Small intestine (tissue), 7 donors: ENCODE results near the gene YIF1A. TPM values are rescaled to one million over a fixed set of nuclear protein-coding genes. Genes with fewer than 3 reads are reported as not detected.
A peak's percentile ranks its signal among the peaks of the same experiment; 100 is the strongest.

Experiments used
- DNase-seq, 2 donors: peaks; one replicate each; pipeline versions ENCODE4 v3.0.0 to v3.0.0-alpha.2; 2013
- FAIRE-seq: peaks from 2 replicates; lab custom pipeline; 2012; peaks lifted over from hg19 to GRCh38; lab: Jason Lieb, UNC
- H3K27ac ChIP-seq, 3 donors: one replicate each; pipeline ENCODE4 v1.5.1; 2013; ENCODE audit warnings: low read length in 2 of 3, mild to moderate bottlenecking in 2 of 3, control low read depth in 1 of 3, inconsistent platforms in 1 of 3, low read depth in 1 of 3, moderate library complexity in 1 of 3
- H3K27me3 ChIP-seq, 3 donors: one replicate each; pipeline ENCODE4 v1.6.1; 2013; ENCODE audit warnings: low read length in 3 of 3, inconsistent platforms in 1 of 3; ENCODE audit not compliant: control insufficient read depth in 3 of 3, insufficient read depth in 3 of 3
- H3K36me3 ChIP-seq, 3 donors: one replicate each; pipeline ENCODE4 v1.6.1; 2013; ENCODE audit warnings: low read length in 3 of 3, inconsistent platforms in 1 of 3, low read depth in 1 of 3, mild to moderate bottlenecking in 1 of 3, moderate library complexity in 1 of 3; ENCODE audit not compliant: control insufficient read depth in 3 of 3, insufficient read depth in 2 of 3
- H3K4me1 ChIP-seq, 3 donors: one replicate each; pipeline ENCODE4 v1.6.1; 2013; ENCODE audit warnings: low read length in 2 of 3, inconsistent platforms in 1 of 3, low read depth in 1 of 3, mild to moderate bottlenecking in 1 of 3, moderate library complexity in 1 of 3; ENCODE audit not compliant: control insufficient read depth in 3 of 3, insufficient read depth in 2 of 3
- H3K4me3 ChIP-seq, 3 donors: one replicate each; pipeline ENCODE4 v1.5.1; 2013; ENCODE audit warnings: low read length in 3 of 3, control low read depth in 1 of 3, inconsistent platforms in 1 of 3, low read depth in 1 of 3, mild to moderate bottlenecking in 1 of 3, moderate library complexity in 1 of 3
- H3K9me3 ChIP-seq, 2 donors: one replicate each; pipeline ENCODE4 v1.6.1; 2013; ENCODE audit warnings: low read depth in 1 of 2, low read length in 1 of 2; ENCODE audit not compliant: control insufficient read depth in 2 of 2, insufficient read depth in 1 of 2
- WGBS, 3 donors: extraction: QIAGEN DNeasy Blood & Tissue Kit; methylation state at CpG; one replicate each; pipeline ENCODE4 v1.1.7; 2013; 5-methylcytosine and 5-hydroxymethylcytosine counted together
- polyA plus RNA-seq, 4 donors: library from polyadenylated mRNA; stranded (reverse) in 3 of 4; unstranded in 1 of 4; fragments of 200-250 nt in 3 of 4; fragments of 120-200 nt in 1 of 4; gene quantifications; one replicate each; pipeline versions ENCODE4 v1.2.1 to v1.2.3, GENCODE V29; 2013
- donor health status: healthy with polysubstance abuse.
- donor health status: control.
- donor health status: control.
- donor health status: Bipolar disorder and iron deficiency.
- donor health status: healthy.

The YIF1A gene
- polyA plus RNA-seq, 4 donors: 102 to 144 (median 135) TPM

DNA sequence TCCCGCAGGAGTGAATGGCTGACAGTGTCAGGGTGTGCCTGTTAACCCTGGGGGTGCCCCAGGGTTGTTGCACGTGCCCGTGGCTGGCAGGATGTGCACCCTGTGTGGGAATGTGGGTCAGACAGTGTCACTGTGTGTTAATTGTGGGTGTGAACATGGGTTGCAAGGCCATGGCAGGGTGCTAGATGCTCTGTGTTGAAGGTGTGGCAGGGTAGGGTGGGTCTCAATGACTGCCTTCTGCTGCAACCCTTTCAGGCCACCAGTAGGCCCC is 39.0 kb upstream of the YIF1A start:
- 42 to 57% (median 51%) methylated on average over 3 of the region's 3 CpGs for WGBS, 3 donors
- peaks cover 0 to 18% (median 0%) of the 10 kb centered on the region in 3 donors for H3K36me3 ChIP-seq
- H3K4me3 ChIP-seq: no peak overlapping the region
- no peaks in the 10 kb centered on the region for H3K9me3 ChIP-seq
- H3K27ac ChIP-seq: peak overlapping the region in 1 of 3 donors; percentile 9
- H3K4me1 ChIP-seq: peaks cover 0 to 15% (median 0%) of the 10 kb centered on the region in 3 donors
- FAIRE-seq: no peak
- DNase-seq: no peak
- no peaks in the 10 kb centered on the region for H3K27me3 ChIP-seq

DNA sequence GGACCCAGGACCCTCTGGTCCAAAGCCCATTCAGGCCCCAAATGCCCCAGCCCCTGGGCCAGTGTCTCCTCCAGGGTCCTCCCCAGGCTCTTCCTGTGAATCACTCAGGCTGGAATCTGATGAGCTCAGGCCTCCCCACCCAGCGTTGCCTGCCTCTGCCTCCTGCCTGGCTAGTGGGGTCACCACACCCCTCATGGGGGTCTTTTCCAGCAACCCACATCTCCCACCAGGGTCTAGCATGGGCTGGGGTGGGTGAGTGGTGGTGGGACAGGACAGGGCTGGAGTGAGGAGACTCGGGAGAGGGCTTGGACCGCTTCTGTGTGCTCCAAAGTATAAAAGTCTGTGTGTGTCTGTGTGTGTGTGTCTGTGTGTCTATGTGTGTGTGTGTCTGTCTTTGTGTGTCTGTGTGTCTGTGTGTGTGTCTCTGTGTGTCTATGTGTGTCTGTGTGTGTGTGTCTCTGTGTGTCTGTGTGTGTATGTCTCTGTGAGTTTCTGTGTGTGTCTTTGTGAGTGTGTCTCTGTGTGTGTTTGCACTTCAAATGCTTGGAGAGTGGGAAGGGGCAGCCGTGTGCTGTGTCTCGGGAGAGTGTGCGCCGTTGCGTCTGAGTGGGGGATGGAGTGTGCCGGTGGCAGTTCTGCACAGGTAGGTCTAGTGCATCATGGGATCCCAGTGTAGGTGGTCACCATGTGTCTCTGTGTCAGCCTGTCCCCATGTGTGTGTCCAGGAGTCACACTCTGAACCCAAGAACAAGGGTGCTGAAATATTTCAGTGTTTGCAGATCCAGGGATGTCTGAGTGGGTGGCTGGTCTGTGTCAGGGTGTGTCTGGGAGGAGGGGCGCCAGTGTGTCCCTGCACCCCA is 38.5 kb upstream of the YIF1A start:
- no peaks in the 10 kb centered on the region for H3K27me3 ChIP-seq
- H3K9me3 ChIP-seq: no peaks in the 10 kb centered on the region
- no peak for DNase-seq
- FAIRE-seq: no peak
- H3K36me3 ChIP-seq: peaks cover 0 to 12% (median 0%) of the 10 kb centered on the region in 3 donors
- no peak overlapping the region for H3K4me3 ChIP-seq
- H3K27ac ChIP-seq: peak overlapping the region in 2 of 3 donors; percentile 9 to 38
- 79 to 86% (median 83%) methylated on average over 10 of the region's 10 CpGs for WGBS, 3 donors
- H3K4me1 ChIP-seq: peaks cover 0 to 15% (median 0%) of the 10 kb centered on the region in 3 donors

DNA sequence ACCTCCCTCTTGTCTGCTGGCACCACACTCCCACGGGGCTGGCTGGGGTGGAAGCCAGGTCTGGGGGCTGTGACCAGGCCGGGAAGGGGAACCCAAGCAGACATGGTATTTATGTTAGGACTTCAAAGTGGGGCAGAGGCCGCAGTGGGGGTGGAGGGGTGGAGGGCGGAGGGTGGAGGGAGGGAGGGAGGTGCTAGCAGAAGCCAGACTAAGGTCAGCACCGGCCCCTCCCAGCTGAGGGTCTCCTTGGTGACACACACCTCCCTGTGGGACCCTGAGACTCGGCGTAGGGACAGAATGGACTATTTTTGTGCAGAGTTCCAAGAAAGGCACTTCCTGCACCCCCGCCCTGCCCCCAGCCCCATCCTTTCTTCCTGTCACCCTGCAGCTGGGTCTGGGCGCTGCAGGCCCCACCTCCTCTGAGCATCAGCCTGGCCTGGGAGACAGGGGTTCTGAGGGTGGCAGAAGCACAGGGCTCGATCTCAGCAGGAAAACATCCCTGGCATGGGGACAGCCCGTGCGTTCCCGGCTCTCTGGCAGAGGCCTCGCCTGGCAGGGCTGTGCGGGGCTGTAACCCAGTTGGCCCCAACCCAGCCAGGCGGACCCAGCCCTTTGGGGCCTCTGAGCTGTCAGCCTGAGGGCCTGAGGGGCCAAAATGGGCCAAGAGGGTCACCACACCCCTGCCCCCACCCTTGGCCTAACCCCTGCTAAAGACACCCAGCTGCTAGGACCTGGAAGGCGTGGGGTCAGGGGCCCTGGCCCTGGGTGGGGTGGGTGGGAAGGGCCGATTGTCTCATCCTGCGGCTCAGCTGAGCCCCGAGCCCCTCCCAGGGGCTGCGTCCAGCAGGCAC is 37.5 kb upstream of the YIF1A start:
- Histone ChIP-seq H3K36me3 (peaks cover 0 to 3% (median 0%) of the 10 kb centered on the region in 3 donors), H3K4me1 (peaks cover 0 to 15% (median 0%) of the 10 kb centered on the region in 3 donors), H3K27ac (peak overlapping the region; percentile 5 to 71 (median 38)), H3K27me3 (no peaks in the 10 kb centered on the region), H3K4me3 (no peak overlapping the region), H3K9me3 (no peaks in the 10 kb centered on the region)
- DNase-seq: peak in 1 of 2 donors; percentile 29
- 43 to 64% (median 55%) methylated on average over 18 to 21 of the region's 21 CpGs for WGBS, 3 donors
- FAIRE-seq: no peak

DNA sequence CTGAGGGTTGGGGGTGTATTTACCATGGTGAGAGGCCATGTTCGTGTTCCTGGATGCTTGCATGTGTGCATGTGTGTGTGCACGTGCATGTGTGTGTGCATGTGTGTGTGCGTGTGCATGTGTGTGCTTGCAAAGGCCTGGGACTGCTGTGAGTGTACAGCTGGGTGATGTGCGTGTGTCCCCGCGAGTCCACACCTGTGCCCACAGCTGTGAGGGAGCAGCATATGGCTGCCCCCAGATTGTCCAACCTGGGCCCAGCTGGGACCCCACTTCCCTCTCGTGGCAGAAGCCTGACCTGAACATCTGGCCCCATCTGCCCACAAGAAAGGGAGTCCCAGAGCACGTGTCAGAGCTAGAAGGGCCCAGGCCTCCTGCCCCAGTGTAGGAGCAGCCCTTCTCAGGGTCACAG is 36.3 kb upstream of the YIF1A start:
- H3K27ac ChIP-seq: peak overlapping the region in 1 of 3 donors; percentile 36
- FAIRE-seq: no peak
- peaks cover 0 to 15% (median 0%) of the 10 kb centered on the region in 3 donors for H3K4me1 ChIP-seq

GRCh38 chr11:66324664-66325063 is 35.7 kb upstream of the YIF1A start:
- H3K9me3 ChIP-seq: peaks cover 0 to under 1% of the 10 kb centered on the region in 2 donors
- H3K27ac ChIP-seq: no peak overlapping the region
- no peak for FAIRE-seq
- H3K36me3 ChIP-seq: no peaks in the 10 kb centered on the region
- no peak overlapping the region for H3K4me3 ChIP-seq
- H3K27me3 ChIP-seq: no peaks in the 10 kb centered on the region
- no peak for DNase-seq
- 71 to 81% (median 75%) methylated on average over 9 to 10 of the region's 10 CpGs for WGBS, 3 donors
- peaks cover 0 to 15% (median 0%) of the 10 kb centered on the region in 3 donors for H3K4me1 ChIP-seq

More for the DNA sequence above, 36.3 kb upstream of the YIF1A start:
- Histone ChIP-seq H3K4me3 (no peak overlapping the region), H3K9me3 (no peaks in the 10 kb centered on the region), H3K36me3 (no peaks in the 10 kb centered on the region), H3K27me3 (no peaks in the 10 kb centered on the region)
- 78 to 84% (median 82%) methylated on average over 8 of the region's 8 CpGs for WGBS, 3 donors
- DNase-seq: no peak

- DNase-seq: no peak
- H3K27ac ChIP-seq: no peak overlapping the region
- H3K4me3 ChIP-seq: no peak overlapping the region
- no peak for FAIRE-seq
- H3K27me3 ChIP-seq: no peaks in the 10 kb centered on the region
- no peaks in the 10 kb centered on the region for H3K36me3 ChIP-seq
- H3K9me3 ChIP-seq: peaks cover 0 to 3% of the 10 kb centered on the region in 2 donors
- peaks cover 0 to 20% (median 0%) of the 10 kb centered on the region in 3 donors for H3K4me1 ChIP-seq
- 96 to 100% (median 100%) methylated on average over 1 of the region's 1 CpG for WGBS, 3 donors
Observed at GRCh38 chr11:66323684-66324083, 34.7 kb upstream of the YIF1A start.

DNA sequence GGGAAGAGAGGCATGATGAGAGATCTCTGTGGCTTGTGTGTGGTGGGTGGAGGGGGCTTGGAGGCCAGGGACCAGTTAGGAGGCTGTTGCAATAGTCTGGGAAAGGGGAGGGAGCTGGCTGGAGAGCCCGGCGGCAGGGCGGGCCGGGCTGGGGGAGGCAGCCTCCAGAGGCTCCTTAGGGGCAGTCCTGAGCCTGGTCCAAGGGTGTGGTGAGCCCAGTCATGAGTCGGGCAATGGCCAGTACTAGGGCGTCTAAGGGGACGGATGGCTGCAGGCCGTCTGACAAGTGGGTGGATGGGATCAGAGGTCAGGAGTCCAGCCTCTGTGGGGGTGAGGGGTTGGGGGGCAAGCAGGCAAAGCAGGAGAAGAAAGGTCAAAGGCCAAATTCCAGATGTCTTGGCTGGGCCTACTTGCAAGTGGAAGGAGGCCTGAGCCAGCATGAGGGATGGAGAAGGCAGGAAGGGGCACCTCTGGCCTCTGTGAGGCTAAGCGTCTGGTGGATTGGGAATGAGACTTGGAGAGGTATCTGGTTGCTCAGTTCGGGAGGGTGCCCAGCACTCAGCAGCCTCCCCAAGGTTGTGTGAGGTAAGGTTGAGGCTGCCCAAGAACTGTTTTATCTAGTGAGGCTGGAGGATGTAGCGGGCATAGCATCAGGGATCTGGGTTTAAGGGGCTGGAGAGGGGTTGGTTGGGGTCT is 33.9 kb upstream of the YIF1A start:
- peaks cover 0 to 3% of the 10 kb centered on the region in 2 donors for H3K9me3 ChIP-seq
- FAIRE-seq: no peak
- DNase-seq: no peak
- no peaks in the 10 kb centered on the region for H3K36me3 ChIP-seq
- WGBS, 3 donors: 77 to 82% (median 82%) methylated on average over 7 to 11 of the region's 11 CpGs
- no peak overlapping the region for H3K27ac ChIP-seq
- no peak overlapping the region for H3K4me3 ChIP-seq
- H3K4me1 ChIP-seq: peaks cover 0 to 24% (median 0%) of the 10 kb centered on the region in 3 donors
- H3K27me3 ChIP-seq: no peaks in the 10 kb centered on the region

- peaks cover 0 to 3% of the 10 kb centered on the region in 2 donors for H3K9me3 ChIP-seq
- FAIRE-seq: no peak
- WGBS, 3 donors: 89 to 95% (median 90%) methylated on average over 4 of the region's 4 CpGs
Observed at GRCh38 chr11:66321606-66322005, 32.7 kb upstream of the YIF1A start.

More at GRCh38 chr11:66321606-66322005, 32.7 kb upstream of the YIF1A start:
- Histone ChIP-seq H3K4me3 (no peak overlapping the region), H3K27me3 (no peaks in the 10 kb centered on the region), H3K36me3 (no peaks in the 10 kb centered on the region), H3K4me1 (peaks cover 0 to 23% (median 3%) of the 10 kb centered on the region in 3 donors), H3K27ac (no peak overlapping the region)
- DNase-seq: no peak
